Fibroblast of skin of right quadriceps (primary cell): ENCODE results near the gene OVCH1.
"Not testable (repeated sequence)": the region's sequence is repeated elsewhere in the genome, so short reads cannot be mapped to it uniquely, and the experiment has no call there.

Source experiments
- DNase-seq: peaks from one replicate; pipeline ENCODE4 v3.0.0-alpha.2; 2013

The OVCH1 gene

GRCh38 chr12:29402437-29402836 lies 95.0 kb downstream of the OVCH1 start:
- no peak for DNase-seq

GRCh38 chr12:29398495-29398894 lies 99.0 kb downstream of the OVCH1 start:
- no peak for DNase-seq

- DNase-seq: no peak
Measured at GRCh38 chr12:29396774-29397173, 100.7 kb downstream of the OVCH1 start.

GRCh38 chr12:29395356-29395755 lies 102.1 kb downstream of the OVCH1 start:
- DNase-seq: no peak

GRCh38 chr12:29390419-29390818 lies 107.1 kb downstream of the OVCH1 start:
- not testable (repeated sequence) for DNase-seq

- no peak for DNase-seq
Measured at GRCh38 chr12:29389295-29389919, 108.1 kb downstream of the OVCH1 start.

GRCh38 chr12:29386084-29386680 lies 111.3 kb downstream of the OVCH1 start:
- DNase-seq: not testable (repeated sequence)

GRCh38 chr12:29385194-29385593 lies 112.3 kb downstream of the OVCH1 start:
- not testable (repeated sequence) for DNase-seq

- DNase-seq: no peak
Measured at GRCh38 chr12:29382251-29382650, 115.2 kb downstream of the OVCH1 start.

- peak; percentile 99 for DNase-seq
Measured at GRCh38 chr12:29380536-29381523, 116.7 kb downstream of the OVCH1 start, which contains the start of gene ERGIC2. Gene ERGIC2 (minus strand): TSS chr12:29381172. CDS start chr12:29371633, 9,539 bp downstream.
